Measurements from ENCODE around the gene NLRP13. TPM values are rescaled to one million over a fixed set of nuclear protein-coding genes. Genes with fewer than 3 reads are reported as not detected.

Gene NLRP13
- total RNA-seq, 1 donor from 2014 or later: not detected

DNA sequence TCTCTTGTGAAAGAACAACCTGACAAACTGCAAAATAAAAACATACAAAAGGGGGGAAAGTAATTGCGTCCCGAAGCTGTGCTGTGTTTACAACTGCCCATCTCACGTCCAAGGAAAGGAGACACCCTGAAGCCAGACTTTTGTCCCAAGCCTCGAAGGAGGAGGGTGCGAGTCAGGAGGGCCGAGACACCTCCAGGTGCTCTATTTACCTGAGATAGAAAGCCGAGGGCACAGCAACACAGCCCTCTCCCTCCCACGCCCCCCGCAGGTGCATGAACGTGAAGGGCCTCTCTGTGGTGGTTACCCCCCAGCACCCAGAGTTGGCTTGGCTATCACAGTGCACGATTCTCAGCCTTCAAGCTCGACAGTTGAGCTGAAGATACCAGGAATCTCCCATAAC lies 33.2 kb downstream of the NLRP13 start:
- Histone ChIP-seq H3K79me2 (ENCODE audit: low read depth) (no peaks in the 10 kb centered on the region), H4K20me1 (ENCODE audit: low read depth) (no peaks in the 10 kb centered on the region), H3K27ac (no peak overlapping the region), H2AFZ (replicated peaks) (no peak overlapping the region), H3K9ac (no peak overlapping the region), H3K36me3 (no peaks in the 10 kb centered on the region), H3K4me1 (no peaks in the 10 kb centered on the region), H3K27me3 (no peaks in the 10 kb centered on the region), H3F3A (ENCODE audit: low read depth) (no peaks in the 10 kb centered on the region), H3K4me3 (no peak overlapping the region), H3K9me3 (ENCODE audit: low read depth) (peaks cover 9% of the 10 kb centered on the region), H3K4me2 (no peak overlapping the region)
- no peak overlapping the region for H3K4me3 Mint-ChIP-seq
- peaks cover 52% of the 10 kb centered on the region for H3K9me3 Mint-ChIP-seq
- no peaks in the 10 kb centered on the region for H3K36me3 Mint-ChIP-seq
- no peak overlapping the region for H3K27ac Mint-ChIP-seq
- TF ChIP-seq EZH2phosphoT487 (IDR thresholded peaks at IDR 0.05): no peak
- TF ChIP-seq EZH2 (IDR thresholded peaks at IDR 0.05): no peak
- TF ChIP-seq, protein P1, sequence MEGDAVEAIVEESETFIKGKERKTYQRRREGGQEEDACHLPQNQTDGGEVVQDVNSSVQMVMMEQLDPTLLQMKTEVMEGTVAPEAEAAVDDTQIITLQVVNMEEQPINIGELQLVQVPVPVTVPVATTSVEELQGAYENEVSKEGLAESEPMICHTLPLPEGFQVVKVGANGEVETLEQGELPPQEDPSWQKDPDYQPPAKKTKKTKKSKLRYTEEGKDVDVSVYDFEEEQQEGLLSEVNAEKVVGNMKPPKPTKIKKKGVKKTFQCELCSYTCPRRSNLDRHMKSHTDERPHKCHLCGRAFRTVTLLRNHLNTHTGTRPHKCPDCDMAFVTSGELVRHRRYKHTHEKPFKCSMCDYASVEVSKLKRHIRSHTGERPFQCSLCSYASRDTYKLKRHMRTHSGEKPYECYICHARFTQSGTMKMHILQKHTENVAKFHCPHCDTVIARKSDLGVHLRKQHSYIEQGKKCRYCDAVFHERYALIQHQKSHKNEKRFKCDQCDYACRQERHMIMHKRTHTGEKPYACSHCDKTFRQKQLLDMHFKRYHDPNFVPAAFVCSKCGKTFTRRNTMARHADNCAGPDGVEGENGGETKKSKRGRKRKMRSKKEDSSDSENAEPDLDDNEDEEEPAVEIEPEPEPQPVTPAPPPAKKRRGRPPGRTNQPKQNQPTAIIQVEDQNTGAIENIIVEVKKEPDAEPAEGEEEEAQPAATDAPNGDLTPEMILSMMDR (IDR thresholded peaks at IDR 0.05): no peak
- H3K4me1 Mint-ChIP-seq: no peaks in the 10 kb centered on the region
- DNase-seq (ENCODE audit: low spot score): no peak
- H3K27me3 Mint-ChIP-seq (ENCODE audit: insufficient read depth, low read depth): peaks cover 8% of the 10 kb centered on the region

DNA sequence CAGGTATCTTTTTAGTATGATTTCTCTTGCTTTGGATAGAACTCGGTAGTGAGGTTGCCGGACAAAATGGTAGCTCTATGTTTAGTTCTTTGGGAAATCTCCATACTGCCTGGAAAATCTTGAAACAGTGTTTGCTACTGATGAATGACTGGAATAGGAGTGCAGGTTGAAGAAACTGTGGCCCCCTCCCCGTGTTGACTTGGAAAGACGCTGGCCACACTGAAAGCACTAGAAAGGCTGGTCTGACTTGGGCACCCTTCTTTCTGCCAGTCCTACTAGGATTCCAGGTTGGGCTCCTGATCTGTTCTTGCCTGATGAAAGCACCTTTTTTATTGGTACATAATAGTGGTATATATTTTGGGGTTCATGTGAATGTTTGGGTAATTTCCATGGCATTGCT lies 49.5 kb downstream of the NLRP13 start:
- Histone ChIP-seq H3K4me2 (no peak overlapping the region), H3K4me1 (no peaks in the 10 kb centered on the region), H3K27me3 (no peaks in the 10 kb centered on the region), H3K27ac (no peak overlapping the region), H3K9me3 (ENCODE audit: low read depth) (peaks cover 17% of the 10 kb centered on the region), H3F3A (ENCODE audit: low read depth) (no peaks in the 10 kb centered on the region), H2AFZ (replicated peaks) (no peak overlapping the region), H3K9ac (no peak overlapping the region), H3K36me3 (no peaks in the 10 kb centered on the region), H4K20me1 (ENCODE audit: low read depth) (no peaks in the 10 kb centered on the region), H3K4me3 (no peak overlapping the region), H3K79me2 (ENCODE audit: low read depth) (no peaks in the 10 kb centered on the region)
- Mint-ChIP-seq H3K27ac (no peak overlapping the region), H3K27me3 (ENCODE audit: insufficient read depth, low read depth) (peaks cover 2% of the 10 kb centered on the region), H3K4me3 (no peak overlapping the region), H3K9me3 (peaks cover 40% of the 10 kb centered on the region), H3K4me1 (no peaks in the 10 kb centered on the region), H3K36me3 (no peaks in the 10 kb centered on the region)
- TF ChIP-seq EZH2 (IDR thresholded peaks at IDR 0.05) (no peak), EZH2phosphoT487 (IDR thresholded peaks at IDR 0.05) (no peak)
- no peak for DNase-seq (ENCODE audit: low spot score)

DNA sequence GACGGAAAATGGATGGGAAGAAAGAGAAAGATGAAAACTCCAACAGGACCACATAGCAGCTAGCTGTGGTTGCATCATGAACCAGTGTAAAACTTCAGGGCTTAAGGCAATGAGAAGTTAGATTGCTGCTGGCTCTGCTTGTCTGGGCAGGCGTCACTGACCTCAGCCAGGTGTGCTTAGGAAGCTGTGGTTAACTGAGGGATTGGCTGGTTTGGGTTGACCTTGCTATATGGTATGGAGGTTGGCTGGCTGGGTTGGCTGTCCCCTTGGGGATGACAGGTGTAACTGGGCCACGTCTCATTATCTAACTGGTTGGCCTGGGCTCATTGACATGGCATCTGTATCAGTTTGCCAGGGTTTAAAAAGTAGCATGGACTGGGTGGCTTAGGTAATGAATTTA lies 54.9 kb downstream of the NLRP13 start:
- Histone ChIP-seq H3K79me2 (ENCODE audit: low read depth) (no peaks in the 10 kb centered on the region), H3K9ac (no peak overlapping the region), H3K36me3 (no peaks in the 10 kb centered on the region), H3K9me3 (ENCODE audit: low read depth) (peaks cover 28% of the 10 kb centered on the region), H3K4me3 (no peak overlapping the region), H4K20me1 (ENCODE audit: low read depth) (no peaks in the 10 kb centered on the region), H3F3A (ENCODE audit: low read depth) (no peaks in the 10 kb centered on the region), H3K4me2 (no peak overlapping the region), H3K27me3 (no peaks in the 10 kb centered on the region), H3K27ac (no peak overlapping the region), H2AFZ (replicated peaks) (no peak overlapping the region), H3K4me1 (no peaks in the 10 kb centered on the region)
- Mint-ChIP-seq H3K27me3 (ENCODE audit: insufficient read depth, low read depth) (no peaks in the 10 kb centered on the region), H3K36me3 (no peaks in the 10 kb centered on the region), H3K27ac (no peak overlapping the region), H3K9me3 (peaks cover 28% of the 10 kb centered on the region), H3K4me1 (no peaks in the 10 kb centered on the region), H3K4me3 (no peak overlapping the region)
- DNase-seq (ENCODE audit: low spot score): no peak
- TF ChIP-seq, protein P1 (IDR thresholded peaks at IDR 0.05): no peak
- no peak for TF ChIP-seq EZH2phosphoT487 (IDR thresholded peaks at IDR 0.05)
- no peak for TF ChIP-seq EZH2 (IDR thresholded peaks at IDR 0.05)

DNA sequence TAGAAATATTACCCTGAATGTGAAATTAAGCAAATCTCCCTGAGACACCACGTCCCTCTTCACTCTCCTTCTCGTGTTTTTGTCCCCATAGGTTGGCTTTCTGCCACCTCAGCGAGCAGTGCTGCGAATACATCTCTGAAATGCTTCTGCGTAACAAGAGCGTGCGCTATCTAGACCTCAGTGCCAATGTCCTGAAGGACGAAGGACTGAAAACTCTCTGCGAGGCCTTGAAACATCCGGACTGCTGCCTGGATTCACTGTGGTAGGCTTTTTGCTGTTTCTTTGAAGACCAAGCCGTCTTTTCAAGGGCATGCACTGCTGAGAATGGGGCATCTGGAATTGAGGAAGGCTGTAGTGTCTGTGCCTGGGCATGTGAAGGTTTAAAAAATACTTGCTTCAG lies 61.4 kb downstream of the NLRP13 start:
- Histone ChIP-seq H3K4me3 (no peak overlapping the region), H2AFZ (replicated peaks) (no peak overlapping the region), H3K4me1 (no peaks in the 10 kb centered on the region), H3K79me2 (ENCODE audit: low read depth) (no peaks in the 10 kb centered on the region), H3K36me3 (no peaks in the 10 kb centered on the region), H3F3A (ENCODE audit: low read depth) (no peaks in the 10 kb centered on the region), H4K20me1 (ENCODE audit: low read depth) (no peaks in the 10 kb centered on the region), H3K9ac (no peak overlapping the region), H3K27ac (no peak overlapping the region), H3K4me2 (no peak overlapping the region), H3K27me3 (no peaks in the 10 kb centered on the region), H3K9me3 (ENCODE audit: low read depth) (peaks cover 41% of the 10 kb centered on the region)
- H3K36me3 Mint-ChIP-seq: no peaks in the 10 kb centered on the region
- TF ChIP-seq, protein P1 (IDR thresholded peaks at IDR 0.05): no peak
- no peak for TF ChIP-seq EZH2phosphoT487 (IDR thresholded peaks at IDR 0.05)
- no peak for TF ChIP-seq EZH2 (IDR thresholded peaks at IDR 0.05)
- DNase-seq (ENCODE audit: low spot score): no peak
- peaks cover 42% of the 10 kb centered on the region for H3K9me3 Mint-ChIP-seq
- peaks cover 3% of the 10 kb centered on the region for H3K27me3 Mint-ChIP-seq (ENCODE audit: insufficient read depth, low read depth)
- no peak overlapping the region for H3K4me3 Mint-ChIP-seq
- no peak overlapping the region for H3K27ac Mint-ChIP-seq
- H3K4me1 Mint-ChIP-seq: no peaks in the 10 kb centered on the region
